Measurements from ENCODE around the gene B3GNT3. TPM values are rescaled to one million over a fixed set of nuclear protein-coding genes. Genes with fewer than 3 reads are reported as not detected.

The B3GNT3 gene
- total RNA-seq, 4 donors from 2014 or later: 0.20 to 2.4 (median 0.44) TPM; not detected in 1

DNA sequence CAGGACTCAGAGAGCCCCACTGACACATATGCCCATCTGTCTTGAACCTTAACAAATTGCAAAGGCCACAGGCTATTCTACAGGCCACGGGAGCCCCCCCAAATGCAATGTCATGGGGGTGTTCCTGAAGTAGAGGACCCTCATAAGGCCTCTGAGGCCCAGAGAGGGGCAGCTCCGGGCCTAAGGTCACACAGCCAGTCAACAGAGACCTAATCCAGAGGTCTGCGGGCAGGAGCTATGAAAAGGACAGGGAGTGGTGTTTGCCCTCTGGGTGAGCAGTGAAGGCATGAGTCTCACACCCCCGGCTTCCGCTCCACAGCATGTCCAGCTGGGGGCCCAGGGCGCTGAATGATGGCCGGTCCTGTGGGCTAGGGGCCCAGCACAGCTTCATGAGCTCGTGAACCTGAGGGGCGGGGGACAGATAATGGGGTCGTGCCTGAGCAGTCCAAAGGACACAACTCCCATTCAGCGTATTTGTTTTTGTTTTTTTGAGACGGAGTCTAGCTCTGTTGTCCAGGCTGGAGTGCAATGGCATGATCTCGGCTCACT lies 31.6 kb downstream of the B3GNT3 start:
- H3K36me3 ChIP-seq: peaks cover 0 to 2% (median 0%) of the 10 kb centered on the region in 3 donors
- H3K4me1 ChIP-seq: peaks cover 0 to 15% (median 0%) of the 10 kb centered on the region in 4 donors
- 75 to 81% methylated on average over 11 to 12 of the region's 13 CpGs for WGBS, 2 donors
- peaks cover 0 to 53% of the 10 kb centered on the region in 2 donors for H3K27me3 ChIP-seq
- H3K27ac ChIP-seq: no peak overlapping the region
- H3K4me3 ChIP-seq: no peak overlapping the region
- no peaks in the 10 kb centered on the region for H3K9me3 ChIP-seq
- TF ChIP-seq, protein P1, sequence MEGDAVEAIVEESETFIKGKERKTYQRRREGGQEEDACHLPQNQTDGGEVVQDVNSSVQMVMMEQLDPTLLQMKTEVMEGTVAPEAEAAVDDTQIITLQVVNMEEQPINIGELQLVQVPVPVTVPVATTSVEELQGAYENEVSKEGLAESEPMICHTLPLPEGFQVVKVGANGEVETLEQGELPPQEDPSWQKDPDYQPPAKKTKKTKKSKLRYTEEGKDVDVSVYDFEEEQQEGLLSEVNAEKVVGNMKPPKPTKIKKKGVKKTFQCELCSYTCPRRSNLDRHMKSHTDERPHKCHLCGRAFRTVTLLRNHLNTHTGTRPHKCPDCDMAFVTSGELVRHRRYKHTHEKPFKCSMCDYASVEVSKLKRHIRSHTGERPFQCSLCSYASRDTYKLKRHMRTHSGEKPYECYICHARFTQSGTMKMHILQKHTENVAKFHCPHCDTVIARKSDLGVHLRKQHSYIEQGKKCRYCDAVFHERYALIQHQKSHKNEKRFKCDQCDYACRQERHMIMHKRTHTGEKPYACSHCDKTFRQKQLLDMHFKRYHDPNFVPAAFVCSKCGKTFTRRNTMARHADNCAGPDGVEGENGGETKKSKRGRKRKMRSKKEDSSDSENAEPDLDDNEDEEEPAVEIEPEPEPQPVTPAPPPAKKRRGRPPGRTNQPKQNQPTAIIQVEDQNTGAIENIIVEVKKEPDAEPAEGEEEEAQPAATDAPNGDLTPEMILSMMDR (IDR thresholded peaks at IDR 0.05): no peak
- TF ChIP-seq POLR2A (IDR thresholded peaks at IDR 0.05): no peak
- no peak for TF ChIP-seq EP300 (IDR thresholded peaks at IDR 0.05)
- no peak for DNase-seq (ENCODE audit: low spot score in 2 of 2)

DNA sequence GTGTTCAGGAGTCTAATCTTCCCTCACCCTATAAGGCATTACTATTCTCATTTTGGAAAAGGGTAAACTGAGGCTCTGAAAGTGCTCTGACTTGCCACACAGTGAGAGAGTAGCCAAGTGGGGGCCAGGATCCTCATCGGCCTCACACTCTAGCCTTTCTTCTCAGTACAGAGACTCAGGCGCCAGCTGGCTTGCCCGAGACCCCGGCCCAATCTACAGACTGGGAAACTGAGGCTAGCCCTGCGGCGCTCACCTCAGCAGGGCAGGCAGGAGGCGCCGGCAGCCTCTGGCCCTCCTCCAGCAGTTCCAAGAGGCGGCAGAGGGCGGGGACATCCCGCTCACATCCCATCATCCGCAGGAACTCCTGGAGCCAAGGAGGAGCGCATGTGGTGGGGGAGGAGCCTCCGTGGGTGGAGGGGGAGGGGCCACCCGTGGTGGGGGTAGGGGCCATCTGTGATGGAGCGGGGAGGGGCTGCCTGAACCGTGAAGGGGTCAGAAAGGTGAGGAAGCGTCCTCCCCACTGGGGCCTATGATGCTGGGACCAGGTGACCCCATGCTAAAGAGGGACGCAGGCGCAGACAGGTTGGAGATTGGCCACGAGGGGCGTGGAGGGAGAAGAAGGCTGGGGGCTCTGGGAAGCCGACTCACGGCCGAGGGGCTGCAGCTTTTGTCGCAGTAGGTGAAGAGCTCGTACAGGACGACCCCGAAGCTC lies 35.1 kb downstream of the B3GNT3 start:
- H3K4me3 ChIP-seq: no peak overlapping the region
- peaks cover 0 to 57% of the 10 kb centered on the region in 2 donors for H3K27me3 ChIP-seq
- TF ChIP-seq POLR2A (IDR thresholded peaks at IDR 0.05) (no peak), EP300 (IDR thresholded peaks at IDR 0.05) (no peak)
- TF ChIP-seq, protein P1 (IDR thresholded peaks at IDR 0.05): no peak
- no peak for DNase-seq (ENCODE audit: low spot score in 2 of 2)
- H3K36me3 ChIP-seq: peaks cover 0 to 4% (median 0%) of the 10 kb centered on the region in 3 donors
- WGBS, 2 donors: 24 to 30% methylated on average over 28 to 29 of the region's 29 CpGs
- peaks cover 0 to 16% (median 0%) of the 10 kb centered on the region in 4 donors for H3K4me1 ChIP-seq
- H3K27ac ChIP-seq: no peak overlapping the region
- H3K9me3 ChIP-seq: no peaks in the 10 kb centered on the region

DNA sequence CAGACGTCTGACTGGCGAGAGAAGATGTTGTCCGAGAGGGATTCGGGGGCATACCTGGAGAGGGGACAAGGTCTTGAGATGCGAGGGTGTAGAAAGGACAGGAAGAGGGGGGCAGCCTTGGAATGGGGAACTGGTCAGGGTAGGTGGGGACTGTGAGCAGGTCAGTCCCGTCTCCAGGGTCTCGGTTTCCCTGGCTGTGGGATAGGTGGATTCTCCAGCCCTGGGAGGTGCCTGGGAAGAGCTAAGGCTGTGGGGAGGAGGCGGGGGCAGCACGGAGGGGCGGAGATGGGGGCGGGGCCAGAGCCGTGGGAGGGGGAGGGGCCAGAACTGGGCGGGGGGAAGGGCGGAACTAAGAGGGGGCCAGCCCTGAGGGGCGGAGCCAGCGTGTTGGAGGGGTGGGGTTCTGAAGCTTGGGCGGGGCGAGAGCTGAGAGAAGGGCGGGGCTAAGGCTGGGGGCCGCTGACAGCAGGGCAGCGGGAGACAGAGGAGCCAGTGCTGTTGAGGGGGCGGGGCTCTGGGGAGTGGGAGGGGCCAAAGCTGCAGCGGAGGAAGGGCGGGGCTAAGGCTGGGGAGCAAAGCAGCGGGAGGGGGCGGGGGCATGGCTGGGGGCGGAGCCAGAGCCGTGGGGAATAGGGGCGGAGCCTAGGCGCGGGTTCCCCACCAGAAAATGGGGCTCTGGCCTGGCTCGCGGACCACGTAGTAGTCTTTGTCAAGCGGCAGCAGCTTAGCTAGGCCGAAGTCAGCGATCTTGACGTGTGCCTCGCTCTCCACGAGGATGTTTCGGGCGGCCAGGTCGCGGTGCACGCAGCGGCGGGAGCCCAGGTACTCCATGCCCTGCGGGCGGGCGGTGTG lies 35.9 kb downstream of the B3GNT3 start:
- Histone ChIP-seq H3K27me3 (peaks cover 0 to 57% of the 10 kb centered on the region in 2 donors), H3K9me3 (no peaks in the 10 kb centered on the region), H3K4me1 (peaks cover 0 to 16% (median 0%) of the 10 kb centered on the region in 4 donors), H3K27ac (no peak overlapping the region), H3K36me3 (peaks cover 0 to 4% (median 0%) of the 10 kb centered on the region in 3 donors), H3K4me3 (peak overlapping the region in 1 of 4 donors; percentile 22)
- TF ChIP-seq EP300 (IDR thresholded peaks at IDR 0.05): no peak
- no peak for TF ChIP-seq POLR2A (IDR thresholded peaks at IDR 0.05)
- TF ChIP-seq, protein P1 (IDR thresholded peaks at IDR 0.05): no peak
- DNase-seq (ENCODE audit: low spot score in 2 of 2): peak; percentile 47 to 48
- 27 to 33% methylated on average over 36 to 45 of the region's 50 CpGs for WGBS, 2 donors

DNA sequence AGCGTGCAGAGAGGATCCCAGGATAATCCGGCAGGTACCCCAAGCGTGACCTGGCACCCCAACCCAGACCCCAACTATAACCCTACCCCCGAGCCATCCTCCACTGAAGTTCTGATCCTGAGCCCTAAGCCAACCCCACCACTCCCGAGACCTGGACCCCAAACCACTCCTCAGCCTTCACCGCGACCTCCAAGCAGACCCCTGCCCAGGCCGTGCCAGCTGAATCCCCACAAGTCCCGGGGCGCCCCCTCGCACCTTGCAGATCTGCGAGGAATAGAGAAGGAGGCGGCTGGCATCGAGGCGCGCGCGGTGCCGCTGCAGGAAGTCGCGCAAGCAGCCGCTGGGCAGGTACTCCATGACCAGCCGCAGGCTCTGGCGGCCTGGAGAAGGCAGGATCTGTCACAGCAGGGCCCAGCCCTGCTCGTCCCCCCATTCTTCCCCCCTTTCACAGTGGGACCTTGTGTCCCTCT lies 36.5 kb downstream of the B3GNT3 start:
- TF ChIP-seq EP300 (IDR thresholded peaks at IDR 0.05): no peak
- TF ChIP-seq, protein P1 (IDR thresholded peaks at IDR 0.05): no peak
- TF ChIP-seq POLR2A (IDR thresholded peaks at IDR 0.05): no peak
- H3K4me1 ChIP-seq: peaks cover 0 to 16% (median 0%) of the 10 kb centered on the region in 4 donors
- H3K4me3 ChIP-seq: peak overlapping the region in 1 of 4 donors; percentile 22
- 39 to 50% methylated on average over 25 of the region's 25 CpGs for WGBS, 2 donors
- H3K36me3 ChIP-seq: peaks cover 0 to 4% (median 0%) of the 10 kb centered on the region in 3 donors
- no peak for DNase-seq (ENCODE audit: low spot score in 2 of 2)
- no peaks in the 10 kb centered on the region for H3K9me3 ChIP-seq
- H3K27me3 ChIP-seq: peaks cover 0 to 57% of the 10 kb centered on the region in 2 donors
- H3K27ac ChIP-seq: no peak overlapping the region
